MCF 10A (cell line): ENCODE results near the gene PTX4. TPM values are rescaled to one million over a fixed set of nuclear protein-coding genes. Genes with fewer than 3 reads are reported as not detected.

ENCODE experiments used
- BruUV-seq: library from RNA; stranded (reverse); fragments of 400-500 nt; replicated peaks from 2 replicates; lab custom pipeline; 2021; lab: Mats Ljungman, UMichigan
- CTCF ChIA-PET: fragments of 300-600 bp; sonication (Branson Sonifier 250); formaldehyde crosslinking; extraction: SDS; loops from one replicate; lab custom pipeline; 2021; ENCODE audit warnings: antibody characterized with exemption, inconsistent platforms; lab: Yijun Ruan, JAX
- POLR2A ChIA-PET: fragments of 300-600, 350-650 bp; sonication (Branson Sonifier 250); formaldehyde crosslinking; extraction: SDS; loops from one replicate; lab custom pipeline; 2020; ENCODE audit warnings: antibody characterized with exemption, inconsistent platforms; lab: Yijun Ruan, JAX
- DNase-seq: peaks from one replicate; pipeline ENCODE4 v3.0.0-alpha.2; 2018; ENCODE audit not compliant: unreplicated experiment
- H3K27ac Mint-ChIP-seq: one replicate; pipeline ENCODE4 v1.8.0; 2022; ENCODE audit warnings: mild to moderate bottlenecking, low read depth, mixed read lengths; ENCODE audit not compliant: unreplicated experiment
- H3K27me3 Mint-ChIP-seq: one replicate; pipeline ENCODE4 v1.8.0; 2022; ENCODE audit warnings: mixed read lengths; ENCODE audit not compliant: insufficient read depth, unreplicated experiment
- H3K36me3 Mint-ChIP-seq: one replicate; pipeline ENCODE4 v1.8.0; 2022; ENCODE audit warnings: mild to moderate bottlenecking, moderate library complexity, mixed read lengths; ENCODE audit not compliant: insufficient read depth, unreplicated experiment
- H3K4me1 Mint-ChIP-seq: one replicate; pipeline ENCODE4 v1.8.0; 2022; ENCODE audit warnings: mixed read lengths; ENCODE audit not compliant: insufficient read depth, unreplicated experiment
- H3K4me3 Mint-ChIP-seq: one replicate; pipeline ENCODE4 v1.8.0; 2022; ENCODE audit warnings: mild to moderate bottlenecking, moderate library complexity, mixed read lengths; ENCODE audit not compliant: unreplicated experiment
- H3K9me3 Mint-ChIP-seq: one replicate; pipeline ENCODE4 v1.8.0; 2022; ENCODE audit warnings: mixed read lengths; ENCODE audit not compliant: unreplicated experiment
- intact Hi-C: fragments of 100-400 bp; cut with micrococcal nuclease; formaldehyde crosslinking; loops from 2 replicates; pipeline ENCODE4 v1.14.1; 2022
- total RNA-seq: library from RNA; stranded (reverse); gene quantifications from 2 replicates; pipeline ENCODE4 v1.2.3, GENCODE V29; 2022
- TF ChIP-seq, protein P1 (sequence below): fragments of 200-600 bp; IDR thresholded peaks from one replicate; pipeline ENCODE4 v1.8.0; 2022; ENCODE audit warnings: antibody characterized with exemption, mild to moderate bottlenecking; ENCODE audit not compliant: unreplicated experiment

PTX4 gene
- total RNA-seq, 1 experiment from 2014 or later = not detected

- intact Hi-C loops = no loop called here
- BruUV-seq = no TSS peak
- H3K4me1 Mint-ChIP-seq = no peaks in the 10 kb centered on the region
- no peak overlapping the region for H3K27ac Mint-ChIP-seq
- no peaks in the 10 kb centered on the region for H3K27me3 Mint-ChIP-seq
- no peaks in the 10 kb centered on the region for H3K9me3 Mint-ChIP-seq
- H3K4me3 Mint-ChIP-seq = no peak overlapping the region
- TF ChIP-seq, protein P1, sequence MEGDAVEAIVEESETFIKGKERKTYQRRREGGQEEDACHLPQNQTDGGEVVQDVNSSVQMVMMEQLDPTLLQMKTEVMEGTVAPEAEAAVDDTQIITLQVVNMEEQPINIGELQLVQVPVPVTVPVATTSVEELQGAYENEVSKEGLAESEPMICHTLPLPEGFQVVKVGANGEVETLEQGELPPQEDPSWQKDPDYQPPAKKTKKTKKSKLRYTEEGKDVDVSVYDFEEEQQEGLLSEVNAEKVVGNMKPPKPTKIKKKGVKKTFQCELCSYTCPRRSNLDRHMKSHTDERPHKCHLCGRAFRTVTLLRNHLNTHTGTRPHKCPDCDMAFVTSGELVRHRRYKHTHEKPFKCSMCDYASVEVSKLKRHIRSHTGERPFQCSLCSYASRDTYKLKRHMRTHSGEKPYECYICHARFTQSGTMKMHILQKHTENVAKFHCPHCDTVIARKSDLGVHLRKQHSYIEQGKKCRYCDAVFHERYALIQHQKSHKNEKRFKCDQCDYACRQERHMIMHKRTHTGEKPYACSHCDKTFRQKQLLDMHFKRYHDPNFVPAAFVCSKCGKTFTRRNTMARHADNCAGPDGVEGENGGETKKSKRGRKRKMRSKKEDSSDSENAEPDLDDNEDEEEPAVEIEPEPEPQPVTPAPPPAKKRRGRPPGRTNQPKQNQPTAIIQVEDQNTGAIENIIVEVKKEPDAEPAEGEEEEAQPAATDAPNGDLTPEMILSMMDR = no peak
- peaks cover 31% of the 10 kb centered on the region for H3K36me3 Mint-ChIP-seq
- no peak for DNase-seq
- POLR2A ChIA-PET = no interaction called here
- CTCF ChIA-PET = no interaction called here
Observed at GRCh38 chr16:1452530-1452929, 36.2 kb downstream of the PTX4 start.

DNA sequence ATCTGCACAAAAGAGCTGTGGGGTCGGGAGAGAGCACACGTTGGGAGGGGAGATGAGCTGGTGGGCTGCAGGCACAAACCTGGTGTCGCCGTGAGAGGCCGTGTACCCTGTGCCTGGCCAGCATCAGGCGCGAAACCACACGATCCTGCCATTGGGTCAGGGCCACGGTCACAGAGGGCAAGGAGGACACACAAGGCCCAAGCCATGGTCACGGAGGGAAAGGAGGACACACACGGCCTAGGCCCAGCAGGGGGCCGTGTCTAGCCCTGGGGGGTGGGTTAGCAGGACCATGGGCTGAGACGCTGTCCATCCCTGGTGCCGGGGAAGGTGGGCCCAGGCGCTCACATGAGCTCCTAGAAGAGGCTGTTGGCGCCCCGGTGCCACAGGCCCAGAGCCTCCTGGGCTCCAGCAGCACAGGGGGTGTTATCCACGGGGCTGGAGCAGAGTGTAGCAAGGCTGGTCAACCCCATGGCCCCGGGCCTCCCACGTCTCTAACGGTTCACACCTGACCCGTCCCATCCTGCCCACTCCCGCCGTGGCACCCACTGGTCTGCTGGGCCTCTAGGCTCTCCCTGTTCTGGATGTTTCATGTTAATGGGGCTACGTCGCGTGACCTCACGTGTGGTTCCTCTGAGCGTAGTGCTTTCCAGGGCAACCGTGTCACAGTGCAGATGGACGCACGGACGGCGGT is 36.9 kb downstream of the PTX4 start:
- TF ChIP-seq, protein P1 = no peak
- no peak overlapping the region for H3K27ac Mint-ChIP-seq
- BruUV-seq = no TSS peak
- no peak overlapping the region for H3K4me3 Mint-ChIP-seq
- intact Hi-C loops = no loop called here
- ChIA-PET POLR2A (no interaction called here), CTCF (no interaction called here)
- no peak for DNase-seq
- H3K27me3 Mint-ChIP-seq = no peaks in the 10 kb centered on the region
- peaks cover 29% of the 10 kb centered on the region for H3K36me3 Mint-ChIP-seq
- H3K9me3 Mint-ChIP-seq = no peaks in the 10 kb centered on the region
- no peaks in the 10 kb centered on the region for H3K4me1 Mint-ChIP-seq

DNA sequence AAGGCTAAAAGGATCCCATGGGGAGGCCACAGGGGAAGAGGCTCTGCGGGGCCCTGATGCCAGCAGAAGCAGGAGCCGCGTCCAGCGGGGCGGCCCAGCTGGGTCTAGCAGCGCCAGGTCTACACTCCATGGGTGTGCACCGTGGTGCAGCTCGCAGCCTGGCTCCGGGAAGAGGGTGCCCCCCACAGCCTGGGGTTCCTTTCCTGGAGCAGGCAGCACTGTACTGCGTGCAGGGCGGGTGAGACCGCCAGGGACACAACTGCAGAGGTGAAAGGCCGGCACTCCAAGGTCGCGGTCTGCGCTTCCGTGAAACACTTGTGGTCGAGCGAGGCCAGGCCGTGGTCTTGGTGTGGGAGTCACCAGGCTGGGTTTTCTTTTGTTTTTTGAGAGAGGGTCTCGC is 37.9 kb downstream of the PTX4 start:
- ChIA-PET CTCF (no interaction called here), POLR2A (no interaction called here)

GRCh38 chr16:1450218-1450617 is 38.5 kb downstream of the PTX4 start:
- no peak overlapping the region for H3K4me3 Mint-ChIP-seq
- no peaks in the 10 kb centered on the region for H3K27me3 Mint-ChIP-seq
- CTCF ChIA-PET = no interaction called here
- H3K9me3 Mint-ChIP-seq = no peaks in the 10 kb centered on the region
- H3K36me3 Mint-ChIP-seq = peaks cover 21% of the 10 kb centered on the region
- no peak for DNase-seq
- no peak overlapping the region for H3K27ac Mint-ChIP-seq
- BruUV-seq = no TSS peak
- no peaks in the 10 kb centered on the region for H3K4me1 Mint-ChIP-seq
- intact Hi-C loops = no loop called here
- TF ChIP-seq, protein P1 = no peak
- POLR2A ChIA-PET = no interaction called here

More for the DNA sequence above, 37.9 kb downstream of the PTX4 start:
- BruUV-seq = no TSS peak
- H3K27ac Mint-ChIP-seq = no peak overlapping the region
- intact Hi-C loops = no loop called here
- no peaks in the 10 kb centered on the region for H3K4me1 Mint-ChIP-seq
- H3K36me3 Mint-ChIP-seq = peaks cover 23% of the 10 kb centered on the region
- no peaks in the 10 kb centered on the region for H3K9me3 Mint-ChIP-seq
- H3K27me3 Mint-ChIP-seq = no peaks in the 10 kb centered on the region
- H3K4me3 Mint-ChIP-seq = no peak overlapping the region
- no peak for DNase-seq
- TF ChIP-seq, protein P1 = no peak
